ENCODE data around the gene C14orf93.

The C14orf93 gene

GRCh38 chr14:23045419-23046357 lies 35.7 kb upstream of the C14orf93 start:
- DNase-seq, result no peak

DNA sequence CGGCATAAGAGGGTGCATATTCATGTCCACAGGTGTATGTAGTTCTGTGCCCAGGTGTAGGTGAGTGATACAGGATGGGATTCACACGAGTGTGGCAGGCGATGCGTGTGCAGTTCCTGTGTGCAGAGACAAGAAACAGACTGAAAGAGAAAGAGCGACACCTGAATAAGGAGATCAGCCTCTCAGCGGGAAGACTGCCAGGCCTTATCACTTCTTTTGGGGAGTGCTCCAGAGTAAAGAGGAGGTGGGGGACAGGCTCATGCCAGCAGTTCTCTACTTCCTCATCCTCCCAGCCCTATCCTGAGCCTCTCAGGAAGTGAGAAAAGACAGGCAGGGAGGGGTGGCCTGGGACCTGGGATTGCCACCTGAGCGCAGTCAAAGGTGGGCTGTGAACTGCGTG lies 34.9 kb upstream of the C14orf93 start:
- no peak for DNase-seq

DNA sequence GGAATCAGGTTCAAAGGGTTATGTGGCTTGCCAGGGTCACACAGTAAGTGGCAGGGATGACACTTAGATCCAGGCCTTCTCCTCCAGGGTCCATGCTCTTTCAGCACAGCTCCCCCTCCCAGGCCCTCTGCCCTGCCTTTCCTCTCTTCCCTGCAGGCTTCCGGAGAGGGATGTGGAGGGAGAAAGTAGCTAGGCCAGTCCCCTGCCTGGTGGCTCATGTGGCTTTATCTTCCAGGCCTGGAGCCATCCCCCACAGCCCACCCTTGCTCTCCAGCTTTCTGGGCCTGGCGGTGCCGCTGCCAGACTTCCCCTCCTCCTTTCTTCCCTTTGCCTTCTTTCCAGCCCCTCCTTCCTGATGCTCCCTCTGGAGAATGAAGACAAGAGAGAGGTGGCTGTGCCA lies 33.8 kb upstream of the C14orf93 start:
- no peak for DNase-seq

- DNase-seq, result no peak
These were observed 33.2 kb upstream of the C14orf93 start for GRCh38 chr14:23043145-23043544.

- no peak for DNase-seq
These were observed 32.4 kb upstream of the C14orf93 start, which contains the start of gene PSMB11 for GRCh38 chr14:23042162-23042965. PSMB11 (plus strand) TSS chr14:23042212; CDS start chr14:23042226, 14 bp downstream.

- DNase-seq, result no peak
These were observed 31.8 kb upstream of the C14orf93 start for GRCh38 chr14:23041729-23042128.

DNA sequence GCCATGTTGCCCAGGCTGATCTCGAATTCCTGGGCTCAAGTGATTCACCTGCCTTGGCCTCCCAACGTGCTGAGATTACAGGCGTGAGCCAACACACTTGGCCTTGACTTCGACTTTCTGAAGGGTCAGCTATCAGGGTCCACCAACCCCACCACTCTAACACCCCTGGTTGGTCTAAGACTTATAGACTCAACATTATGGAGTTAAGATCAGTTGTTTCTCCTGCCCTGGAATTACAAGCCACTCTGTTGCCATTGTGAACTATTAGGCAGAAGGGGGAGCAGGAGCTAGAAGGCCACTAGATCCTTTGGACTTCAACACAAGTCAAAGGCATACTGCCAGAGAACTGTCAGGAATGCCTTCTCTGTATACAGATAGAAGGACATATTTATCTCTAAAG lies 30.2 kb upstream of the C14orf93 start:
- no peak for DNase-seq

GRCh38 chr14:23035303-23036144 lies 25.6 kb upstream of the C14orf93 start:
- DNase-seq, result no peak

- peak; percentile 95 for DNase-seq
These were observed 24.8 kb upstream of the C14orf93 start, which contains the start of gene PSMB5 for GRCh38 chr14:23034498-23035302. PSMB5 (minus strand) TSS chr14:23034900; CDS start chr14:23034881, 19 bp downstream.

GRCh38 chr14:23033801-23034497 lies 24.0 kb upstream of the C14orf93 start:
- DNase-seq, result no peak

GRCh38 chr14:23033251-23033727 lies 23.3 kb upstream of the C14orf93 start:
- DNase-seq, result no peak

DNA sequence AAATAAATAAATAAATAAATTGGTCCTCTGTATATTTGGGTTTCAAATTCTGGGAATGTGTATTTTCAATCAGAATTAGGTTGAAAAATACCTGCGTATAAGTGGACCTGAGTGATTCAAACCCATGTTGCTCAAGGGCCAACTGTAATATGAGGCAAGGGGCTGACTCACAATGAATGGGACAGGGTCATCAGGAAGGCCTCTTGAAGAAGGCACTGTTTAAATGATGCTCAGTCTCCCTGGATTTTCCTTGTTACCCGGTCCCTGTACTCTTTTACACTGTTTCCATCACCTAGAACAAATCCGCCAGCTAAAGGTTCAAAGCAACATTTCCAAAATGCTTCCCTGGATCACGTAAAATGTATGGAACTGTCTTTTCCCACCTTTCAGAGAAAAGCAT lies 21.0 kb upstream of the C14orf93 start:
- no peak for DNase-seq

DNA sequence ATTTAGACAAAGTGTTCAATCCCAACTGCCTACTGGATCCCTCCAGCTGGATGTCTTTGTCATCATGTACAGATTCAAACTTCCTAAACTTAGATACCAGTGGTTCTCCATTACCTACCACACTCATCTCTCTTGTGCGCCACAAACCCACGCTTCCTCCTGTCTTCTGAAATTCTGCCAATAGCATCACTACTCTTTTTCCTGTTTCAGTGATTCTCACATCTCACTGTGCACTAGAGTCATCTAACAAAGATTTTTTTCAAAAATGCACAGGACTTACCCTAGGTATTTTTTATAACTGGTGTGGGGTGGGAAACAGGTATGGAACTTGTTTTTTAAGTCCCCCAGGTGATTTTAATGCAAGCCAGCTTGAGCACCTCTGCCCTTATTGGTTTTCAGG lies 18.9 kb upstream of the C14orf93 start:
- DNase-seq, result peak; percentile 48

GRCh38 chr14:23025151-23025814 lies 15.3 kb upstream of the C14orf93 start:
- no peak for DNase-seq

- no peak for DNase-seq
These were observed 14.7 kb upstream of the C14orf93 start for GRCh38 chr14:23024612-23025075.

DNA sequence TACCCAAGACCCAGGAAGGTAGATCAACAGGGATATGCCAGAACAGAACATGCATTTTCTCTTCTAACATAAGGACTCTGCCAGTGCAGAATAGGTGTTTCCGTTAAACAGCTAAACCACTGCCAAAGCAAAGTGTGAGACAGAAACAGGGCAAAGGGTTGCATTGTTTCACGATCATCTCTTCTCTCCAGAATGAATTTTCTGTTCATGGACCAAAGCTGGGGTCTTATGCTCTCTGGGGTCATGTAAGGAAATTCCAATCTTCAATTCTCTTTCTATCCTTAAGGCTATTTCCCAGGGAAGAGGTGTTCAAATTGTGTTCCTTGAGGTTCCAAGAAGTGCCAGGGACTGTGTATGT lies 13.8 kb upstream of the C14orf93 start:
- DNase-seq, result no peak

- no peak for DNase-seq
These were observed 13.3 kb upstream of the C14orf93 start for GRCh38 chr14:23023022-23023794.

DNA sequence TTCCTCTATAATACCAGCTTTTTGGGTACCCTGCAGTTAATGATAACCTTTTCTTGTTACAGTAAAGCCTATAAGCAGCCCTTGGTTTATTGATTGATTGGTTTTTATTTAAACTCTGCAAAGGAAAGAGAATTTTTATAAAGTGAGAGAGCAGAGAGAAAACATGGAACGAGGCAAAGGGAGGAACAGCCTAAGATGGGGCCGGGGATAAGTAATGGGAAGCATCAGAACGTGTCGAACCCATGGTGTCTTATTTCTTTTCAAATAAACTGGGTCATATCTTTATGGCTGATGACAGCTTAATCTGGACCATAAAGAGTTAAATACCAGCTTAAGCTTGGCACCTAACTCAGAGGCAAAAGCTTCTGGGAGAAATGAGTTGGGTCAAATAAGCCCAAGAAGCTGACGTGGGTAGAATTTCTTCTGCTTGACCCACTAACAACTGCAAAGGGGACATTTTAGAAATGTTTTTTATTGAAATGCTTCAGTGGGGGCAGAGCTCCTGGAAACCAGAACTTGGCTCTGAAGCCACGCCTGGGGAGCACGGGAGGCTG lies 12.0 kb upstream of the C14orf93 start:
- no peak for DNase-seq

- no peak for DNase-seq
These were observed 11.5 kb upstream of the C14orf93 start for GRCh38 chr14:23021434-23021833.

All from CD4-positive, alpha-beta T cell treated with Interleukin-17A for 1 hour (primary cell).